ENCODE results near the gene UBAP2L. TPM values are rescaled to one million over a fixed set of nuclear protein-coding genes. Genes with fewer than 3 reads are reported as not detected.

Gene UBAP2L
- total and polyA plus RNA-seq, 9 of the 15 experiments (the other 6 are each of a cell fraction or from before 2014, with no cell fraction given), result 75.0 to 245 (median 119) TPM

DNA sequence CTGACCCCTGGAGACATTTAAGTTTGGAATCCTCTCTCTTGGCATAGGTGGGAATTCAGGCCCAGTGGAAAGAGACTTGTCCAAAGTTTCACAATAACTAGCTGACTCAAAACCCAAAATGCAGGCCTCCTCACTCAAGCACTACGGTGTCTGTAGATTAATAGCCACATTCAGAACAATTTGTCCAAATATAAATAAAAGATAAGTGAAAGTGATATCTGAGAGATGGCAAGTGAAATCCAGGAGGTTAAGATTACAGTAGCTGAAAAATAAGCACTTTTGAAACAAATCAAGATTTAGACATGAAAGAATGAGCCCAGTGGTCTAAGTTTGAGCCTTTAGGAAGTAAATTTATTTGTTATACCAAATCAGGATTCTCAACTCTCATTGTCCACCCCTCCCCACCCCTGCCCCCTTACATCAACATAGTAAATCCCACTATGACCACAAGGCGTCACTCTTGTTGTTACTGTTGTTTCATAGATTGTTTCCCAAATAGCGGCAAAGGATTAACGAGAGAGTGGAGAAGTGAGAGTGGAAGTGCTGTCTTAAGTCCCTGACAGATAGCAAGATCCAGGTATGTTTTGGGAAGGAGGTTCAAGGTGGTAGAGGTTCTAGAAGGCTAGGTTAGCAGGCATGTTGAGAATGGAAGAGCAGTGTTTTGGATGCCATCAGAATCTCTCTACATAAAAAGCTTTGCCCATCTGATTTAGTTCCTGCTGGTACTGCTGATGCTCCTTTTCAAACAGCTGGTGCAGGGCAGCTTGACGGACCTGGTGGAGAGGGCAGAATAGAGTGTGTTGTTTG, 21.8 kb upstream of the UBAP2L start:
- FAIRE-seq, result peak; percentile 88
- H3K9me1 ChIP-seq (ENCODE audit: control insufficient read depth, insufficient read depth, low read length), result no peaks in the 10 kb centered on the region
- H3K79me2 ChIP-seq (ENCODE audit: control insufficient read depth, insufficient read depth, low read length), result no peaks in the 10 kb centered on the region; the same call in 2 of the 3 replicates
- ChIA-PET POLR2A (interaction anchor here (0.6 to 2.1 kb wide), 8 partner anchors 9 to 406 kb away, joined by 3 to 7 read pairs (median 4); no protein-coding TSS in a partner anchor), CTCF (ENCODE audit: low intra/inter-chr PET ratio) (interaction anchor here (1.5 to 2.3 kb wide), 4 partner anchors 10 to 146 kb away, joined by 4 to 14 read pairs (median 6); partner anchors contain the start of gene HAX1)
- peaks cover 5 to 8% of the 10 kb centered on the region in 2 experiments; a peak in 4 of 5 replicates for H3K4me1 ChIP-seq (replicated peaks in 1 of 2; ENCODE audit: control insufficient read depth in 2 of 2, insufficient read depth in 2 of 2, low read length in 2 of 2)
- peak overlapping the region in 1 of 2 experiments; percentile 29; a peak in 1 of 4 replicates for H3K9ac ChIP-seq (ENCODE audit: insufficient read depth in 1 of 2, low read depth in 2 of 2, low read length in 2 of 2)
- H3K27me3 ChIP-seq (ENCODE audit: control insufficient read depth in 2 of 2, insufficient read depth in 2 of 2, low read length in 2 of 2), result no peaks in the 10 kb centered on the region
- 0% methylated on average over 5 of the region's 5 CpGs for WGBS (ENCODE audit: insufficient coverage, low coverage, missing lambda C conversion rate)
- intact Hi-C loops (cut with micrococcal nuclease), result loop anchor here (1.0 to 10.0 kb wide), 3 partner anchors 73 to 266 kb away; partner anchors contain the start of gene HAX1
- in situ Hi-C loops (cut with MboI), result no loop called here
- H3K4me2 ChIP-seq (ENCODE audit: insufficient read depth, low read length), result peak overlapping the region; percentile 65; the same call in 1 of the 2 replicates
- peak overlapping the region; percentile 66 for H2AFZ ChIP-seq (ENCODE audit: low read depth, low read length)
- peak; percentile 87 for ATAC-seq
- no TSS peak for BruUV-seq (replicated peaks)
- no peaks in the 10 kb centered on the region for H4K20me1 ChIP-seq (replicated peaks; ENCODE audit: control insufficient read depth, insufficient read depth, low read length)
- no peak overlapping the region for H3K27ac ChIP-seq (ENCODE audit: extremely low read depth, low read depth, low read length)
- H3K4me3 ChIP-seq, result no peak overlapping the region
- no peaks in the 10 kb centered on the region for H3K36me3 ChIP-seq (ENCODE audit: control insufficient read depth, insufficient read depth, low read length)
- H3K9me3 ChIP-seq (replicated peaks; ENCODE audit: control insufficient read depth, insufficient read depth, low read depth, low read length), result no peaks in the 10 kb centered on the region
- peak; percentile 73 to 77 (median 76) for DNase-seq (ENCODE audit: extremely low read depth in 1 of 4, low spot score in 3 of 4)
- TF ChIP-seq RAD21 (CRISPR knock-in tag; conservative IDR thresholded peaks at IDR 0.05 in 1 of 2, IDR thresholded peaks at IDR 0.05 in 1 of 2) (peak; percentile 64 to 66), EHMT2 (IDR thresholded peaks at IDR 0.05) (0 out of 2 replicates have a peak, but pooled peaks have one; percentile 37), ZZZ3 (IDR thresholded peaks at IDR 0.05) (no peak), TEAD4 (IDR thresholded peaks at IDR 0.05; ENCODE audit: low read length) (0 out of 2 replicates have a peak, but pooled peaks have one; percentile 21), TEAD4 (CRISPR knock-in tag; IDR thresholded peaks at IDR 0.05; ENCODE audit: borderline replicate concordance) (no peak), SMAD4 (CRISPR knock-in tag; conservative IDR thresholded peaks at IDR 0.05) (no peak), KDM1A (IDR thresholded peaks at IDR 0.05) (0 out of 4 replicates have a peak, but pooled peaks of 1 of the 2 experiments have one; percentile 19), FOXK2 (conservative IDR thresholded peaks at IDR 0.05 in 1 of 2, IDR thresholded peaks at IDR 0.05 in 1 of 2; ENCODE audit: low read depth in 2 of 2) (peak; percentile 46 to 55; a peak in 2 of 4 replicates), SMC3 (conservative IDR thresholded peaks at IDR 0.05; ENCODE audit: insufficient read depth, low read depth, low read length) (peak; percentile 51), RCOR1 (IDR thresholded peaks at IDR 0.05; ENCODE audit: borderline replicate concordance in 1 of 2, low read depth in 2 of 2, low read length in 2 of 2) (peak in 1 of 2 experiments; percentile 27; a peak in 1 of 4 replicates)
- TF ChIP-seq, protein P1, sequence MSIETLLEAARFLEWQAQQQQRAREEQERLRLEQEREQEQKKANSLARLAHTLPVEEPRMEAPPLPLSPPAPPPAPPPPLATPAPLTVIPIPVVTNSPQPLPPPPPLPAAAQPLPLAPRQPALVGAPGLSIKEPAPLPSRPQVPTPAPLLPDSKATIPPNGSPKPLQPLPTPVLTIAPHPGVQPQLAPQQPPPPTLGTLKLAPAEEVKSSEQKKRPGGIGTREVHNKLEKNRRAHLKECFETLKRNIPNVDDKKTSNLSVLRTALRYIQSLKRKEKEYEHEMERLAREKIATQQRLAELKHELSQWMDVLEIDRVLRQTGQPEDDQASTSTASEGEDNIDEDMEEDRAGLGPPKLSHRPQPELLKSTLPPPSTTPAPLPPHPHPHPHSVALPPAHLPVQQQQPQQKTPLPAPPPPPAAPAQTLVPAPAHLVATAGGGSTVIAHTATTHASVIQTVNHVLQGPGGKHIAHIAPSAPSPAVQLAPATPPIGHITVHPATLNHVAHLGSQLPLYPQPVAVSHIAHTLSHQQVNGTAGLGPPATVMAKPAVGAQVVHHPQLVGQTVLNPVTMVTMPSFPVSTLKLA (conservative IDR thresholded peaks at IDR 0.05), result peak in 1 of 2 experiments; percentile 44; a peak in 2 of 4 replicates
- TF ChIP-seq, protein P2, sequence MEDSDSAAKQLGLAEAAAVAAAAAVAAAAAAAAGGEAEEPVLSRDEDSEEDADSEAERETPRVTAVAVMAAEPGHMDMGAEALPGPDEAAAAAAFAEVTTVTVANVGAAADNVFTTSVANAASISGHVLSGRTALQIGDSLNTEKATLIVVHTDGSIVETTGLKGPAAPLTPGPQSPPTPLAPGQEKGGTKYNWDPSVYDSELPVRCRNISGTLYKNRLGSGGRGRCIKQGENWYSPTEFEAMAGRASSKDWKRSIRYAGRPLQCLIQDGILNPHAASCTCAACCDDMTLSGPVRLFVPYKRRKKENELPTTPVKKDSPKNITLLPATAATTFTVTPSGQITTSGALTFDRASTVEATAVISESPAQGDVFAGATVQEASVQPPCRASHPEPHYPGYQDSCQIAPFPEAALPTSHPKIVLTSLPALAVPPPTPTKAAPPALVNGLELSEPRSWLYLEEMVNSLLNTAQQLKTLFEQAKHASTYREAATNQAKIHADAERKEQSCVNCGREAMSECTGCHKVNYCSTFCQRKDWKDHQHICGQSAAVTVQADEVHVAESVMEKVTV (CRISPR knock-in tag; IDR thresholded peaks at IDR 0.05), result peak; percentile 34; the same call in 1 of the 2 replicates
